ENCODE measurements around the gene KRTAP10-3.

DNA sequence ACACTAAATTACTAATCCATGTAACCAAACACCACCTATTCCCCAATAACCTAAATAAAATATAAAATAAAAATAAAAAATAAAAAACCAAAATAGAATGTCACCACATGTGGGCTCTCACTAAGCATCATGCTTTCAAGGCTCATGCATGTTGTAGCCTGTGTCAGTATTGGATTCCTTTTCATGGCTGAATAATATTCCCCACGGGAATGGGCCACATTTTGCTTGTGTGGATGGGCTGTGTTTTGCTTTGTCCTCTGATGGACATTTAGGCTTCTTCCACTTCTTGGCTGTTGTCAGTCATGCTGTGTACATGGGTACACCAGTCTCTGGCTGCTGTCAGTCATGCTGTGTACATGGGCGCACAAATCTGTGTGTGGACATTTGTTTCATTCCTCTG lies 30.5 kb upstream of the KRTAP10-3 start:
- TF ChIP-seq, protein P1, sequence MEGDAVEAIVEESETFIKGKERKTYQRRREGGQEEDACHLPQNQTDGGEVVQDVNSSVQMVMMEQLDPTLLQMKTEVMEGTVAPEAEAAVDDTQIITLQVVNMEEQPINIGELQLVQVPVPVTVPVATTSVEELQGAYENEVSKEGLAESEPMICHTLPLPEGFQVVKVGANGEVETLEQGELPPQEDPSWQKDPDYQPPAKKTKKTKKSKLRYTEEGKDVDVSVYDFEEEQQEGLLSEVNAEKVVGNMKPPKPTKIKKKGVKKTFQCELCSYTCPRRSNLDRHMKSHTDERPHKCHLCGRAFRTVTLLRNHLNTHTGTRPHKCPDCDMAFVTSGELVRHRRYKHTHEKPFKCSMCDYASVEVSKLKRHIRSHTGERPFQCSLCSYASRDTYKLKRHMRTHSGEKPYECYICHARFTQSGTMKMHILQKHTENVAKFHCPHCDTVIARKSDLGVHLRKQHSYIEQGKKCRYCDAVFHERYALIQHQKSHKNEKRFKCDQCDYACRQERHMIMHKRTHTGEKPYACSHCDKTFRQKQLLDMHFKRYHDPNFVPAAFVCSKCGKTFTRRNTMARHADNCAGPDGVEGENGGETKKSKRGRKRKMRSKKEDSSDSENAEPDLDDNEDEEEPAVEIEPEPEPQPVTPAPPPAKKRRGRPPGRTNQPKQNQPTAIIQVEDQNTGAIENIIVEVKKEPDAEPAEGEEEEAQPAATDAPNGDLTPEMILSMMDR (conservative IDR thresholded peaks at IDR 0.05 in 1 of 2, IDR thresholded peaks at IDR 0.05 in 1 of 2; ENCODE audit: low read depth in 1 of 2, low read length in 2 of 2): no peak
- TF ChIP-seq EZH2 (IDR thresholded peaks at IDR 0.05; ENCODE audit: low read length, missing control alignments): no peak
